PC-3 (cell line): ENCODE data around the gene FANK1. TPM values are rescaled to one million over a fixed set of nuclear protein-coding genes. Genes with fewer than 3 reads are reported as not detected.

Experiments used
- ATAC-seq: fragments of 200-7000 bp; cut with Tn5 transposase; 2 replicates; pipeline ENCODE4 v1.9.1; 2020; ENCODE audit warnings: mild to moderate bottlenecking, moderate library complexity
- BruUV-seq: library from RNA; stranded (reverse); fragments of 400-500 nt; replicated peaks from 2 replicates; lab custom pipeline; 2021; lab: Mats Ljungman, UMichigan
- CTCF ChIA-PET: fragments of 300-600 bp; sonication (Branson Sonifier 250); formaldehyde crosslinking; loops from one replicate; lab custom pipeline; 2022; ENCODE audit warnings: antibody characterized with exemption; lab: Charles Lee
- POLR2A ChIA-PET: fragments of 300-600 bp; sonication (Branson Sonifier 250); formaldehyde crosslinking; loops from one replicate; lab custom pipeline; 2022; ENCODE audit warnings: antibody characterized with exemption; ENCODE audit not compliant: unreplicated experiment; lab: Charles Lee
- DNase-seq: peaks from one replicate; pipeline ENCODE4 v3.0.0-alpha.2; 2015
- H2AFZ ChIP-seq: fragments of 300-600 bp; sonication (generic); 2 replicates; pipeline ENCODE4 v1.6.0; 2016; ENCODE audit warnings: antibody characterized with exemption, low read length
- H3F3A ChIP-seq: fragments of 300-600 bp; sonication (generic); one replicate; pipeline ENCODE4 v1.6.0; 2017; ENCODE audit warnings: antibody characterized with exemption, low read length, control low read depth, mild to moderate bottlenecking; ENCODE audit not compliant: unreplicated experiment
- H3K27ac ChIP-seq: fragments of 300-600 bp; sonication (generic); 2 replicates; pipeline ENCODE4 v1.5.1; 2016; ENCODE audit warnings: mild to moderate bottlenecking, low read length
- H3K27me3 ChIP-seq: fragments of 300-600 bp; sonication (generic); 2 replicates; pipeline ENCODE4 v1.6.1; 2016; ENCODE audit warnings: low read length, mixed read lengths
- H3K36me3 ChIP-seq: fragments of 300-600 bp; sonication (generic); 2 replicates; pipeline ENCODE4 v1.6.1; 2016; ENCODE audit warnings: low read depth, mixed run types, low read length, mixed read lengths
- H3K4me1 ChIP-seq: fragments of 300-600 bp; sonication (generic); 2 replicates; pipeline ENCODE4 v1.5.1; 2016; ENCODE audit warnings: low read length; ENCODE audit not compliant: insufficient read depth
- H3K4me2 ChIP-seq: fragments of 300-600 bp; sonication (generic); 2 replicates; pipeline ENCODE4 v1.6.0; 2016; ENCODE audit warnings: low read length
- H3K4me3 ChIP-seq: fragments of 300-600 bp; sonication (generic); 2 replicates; pipeline ENCODE4 v1.5.1; 2016; ENCODE audit warnings: mild to moderate bottlenecking, low read length, mixed read lengths
- H3K79me2 ChIP-seq: fragments of 300-600 bp; sonication (generic); 2 replicates; pipeline ENCODE4 v1.6.1; 2017; ENCODE audit warnings: low read length, mixed read lengths
- H3K9ac ChIP-seq: fragments of 300-600 bp; sonication (generic); 2 replicates; pipeline ENCODE4 v1.6.0; 2016; ENCODE audit warnings: mild to moderate bottlenecking, low read length
- H3K9me2 ChIP-seq: fragments of 300-600 bp; sonication (generic); replicated peaks from 2 replicates; pipeline ENCODE4 v1.6.1; 2016; ENCODE audit warnings: mixed run types, low read length, mixed read lengths
- H3K9me3 ChIP-seq: fragments of 300-600 bp; sonication (generic); 2 replicates; pipeline ENCODE4 v1.6.1; 2016; ENCODE audit warnings: low read length, mixed read lengths
- H4K20me1 ChIP-seq: fragments of 300-600 bp; sonication (generic); 2 replicates; pipeline ENCODE4 v1.6.1; 2016; ENCODE audit warnings: low read length, mixed read lengths
- EZH2 ChIP-seq: fragments of 300-600 bp; sonication (generic); IDR thresholded peaks from one replicate; pipeline ENCODE4 v1.6.1; 2017; ENCODE audit warnings: antibody characterized with exemption, mild to moderate bottlenecking, low read length; ENCODE audit not compliant: unreplicated experiment
- EZH2phosphoT487 ChIP-seq: fragments of 300-600 bp; sonication (generic); IDR thresholded peaks from 2 replicates; pipeline ENCODE4 v1.6.1; 2018; ENCODE audit warnings: mild to moderate bottlenecking, antibody characterized with exemption, low read length, borderline replicate concordance
- intact Hi-C: fragments of 100-400 bp; cut with micrococcal nuclease; formaldehyde crosslinking; loops from 2 replicates; pipeline ENCODE4 v1.9.0; 2023
- total RNA-seq: library from RNA; depleted of rRNA; stranded (reverse); fragments of >200 nt; gene quantifications from 2 replicates; pipeline ENCODE4 v1.2.3, GENCODE V29; 2014
- TF ChIP-seq, protein P1 (sequence below): fragments of 300-600 bp; sonication (generic); conservative IDR thresholded peaks from 2 replicates; pipeline ENCODE4 v1.5.1; 2017; ENCODE audit warnings: antibody characterized with exemption, low read depth, mild to moderate bottlenecking, low read length

Gene FANK1
- total RNA-seq, 1 experiment from 2014 or later, result 0.95 TPM

DNA sequence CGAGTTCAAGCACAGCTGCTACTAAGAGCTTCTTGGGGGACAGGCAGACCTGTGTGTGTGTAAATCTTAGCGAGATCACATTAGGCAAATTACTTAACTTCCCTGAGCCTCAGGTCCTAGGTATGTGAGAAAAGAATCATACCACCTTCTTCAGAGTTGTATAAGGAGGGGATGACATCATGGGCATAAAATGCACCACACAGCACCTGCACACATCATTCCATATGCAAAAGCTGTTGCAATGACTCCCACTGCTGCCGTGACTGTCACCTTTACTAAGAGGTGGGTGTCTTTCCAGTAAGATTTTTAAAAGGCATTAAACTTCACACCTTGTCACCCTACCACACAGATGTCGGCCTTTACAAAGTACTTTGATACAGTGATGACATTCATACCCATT is 146.0 kb downstream of the FANK1 start:
- ATAC-seq, result no peak
- Histone ChIP-seq H3K27ac (no peak overlapping the region), H2AFZ (no peak overlapping the region), H3K4me2 (no peak overlapping the region), H3K9me3 (no peaks in the 10 kb centered on the region), H3K79me2 (no peaks in the 10 kb centered on the region), H3F3A (no peaks in the 10 kb centered on the region), H3K36me3 (no peaks in the 10 kb centered on the region), H3K9ac (no peak overlapping the region), H3K27me3 (no peaks in the 10 kb centered on the region), H4K20me1 (no peaks in the 10 kb centered on the region), H3K9me2 (no peaks in the 10 kb centered on the region), H3K4me1 (no peaks in the 10 kb centered on the region), H3K4me3 (no peak overlapping the region)
- BruUV-seq, result no TSS peak
- TF ChIP-seq EZH2phosphoT487 (no peak), EZH2 (no peak)
- TF ChIP-seq, protein P1, sequence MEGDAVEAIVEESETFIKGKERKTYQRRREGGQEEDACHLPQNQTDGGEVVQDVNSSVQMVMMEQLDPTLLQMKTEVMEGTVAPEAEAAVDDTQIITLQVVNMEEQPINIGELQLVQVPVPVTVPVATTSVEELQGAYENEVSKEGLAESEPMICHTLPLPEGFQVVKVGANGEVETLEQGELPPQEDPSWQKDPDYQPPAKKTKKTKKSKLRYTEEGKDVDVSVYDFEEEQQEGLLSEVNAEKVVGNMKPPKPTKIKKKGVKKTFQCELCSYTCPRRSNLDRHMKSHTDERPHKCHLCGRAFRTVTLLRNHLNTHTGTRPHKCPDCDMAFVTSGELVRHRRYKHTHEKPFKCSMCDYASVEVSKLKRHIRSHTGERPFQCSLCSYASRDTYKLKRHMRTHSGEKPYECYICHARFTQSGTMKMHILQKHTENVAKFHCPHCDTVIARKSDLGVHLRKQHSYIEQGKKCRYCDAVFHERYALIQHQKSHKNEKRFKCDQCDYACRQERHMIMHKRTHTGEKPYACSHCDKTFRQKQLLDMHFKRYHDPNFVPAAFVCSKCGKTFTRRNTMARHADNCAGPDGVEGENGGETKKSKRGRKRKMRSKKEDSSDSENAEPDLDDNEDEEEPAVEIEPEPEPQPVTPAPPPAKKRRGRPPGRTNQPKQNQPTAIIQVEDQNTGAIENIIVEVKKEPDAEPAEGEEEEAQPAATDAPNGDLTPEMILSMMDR, result no peak
- ChIA-PET CTCF (no interaction called here), POLR2A (no interaction called here)
- intact Hi-C loops, result no loop called here
- no peak for DNase-seq

DNA sequence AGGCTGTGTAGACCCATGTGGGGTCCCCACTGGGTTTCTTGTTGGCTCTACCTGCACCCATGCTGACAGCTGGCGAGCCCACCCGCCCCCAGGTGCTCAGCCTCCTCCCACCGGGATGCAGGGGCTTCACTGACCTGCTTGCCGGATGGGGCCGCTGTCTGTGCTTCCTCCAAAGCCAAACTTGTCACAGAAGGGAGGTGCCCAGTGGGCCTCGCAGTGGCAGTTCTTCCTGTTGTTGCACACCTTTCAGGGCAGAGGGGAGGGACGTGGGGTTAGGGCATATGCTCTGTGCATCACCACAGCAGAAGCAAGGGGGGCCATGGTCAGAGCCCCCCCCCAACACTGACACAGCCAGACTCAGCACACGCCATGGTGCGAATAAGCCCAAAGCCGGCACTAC is 146.5 kb downstream of the FANK1 start:
- Histone ChIP-seq H4K20me1 (no peaks in the 10 kb centered on the region), H3F3A (no peaks in the 10 kb centered on the region), H3K4me3 (no peak overlapping the region), H3K27me3 (no peaks in the 10 kb centered on the region), H3K4me2 (no peak overlapping the region), H3K79me2 (no peaks in the 10 kb centered on the region), H3K9ac (no peak overlapping the region), H3K27ac (no peak overlapping the region), H3K4me1 (no peaks in the 10 kb centered on the region), H3K36me3 (no peaks in the 10 kb centered on the region), H2AFZ (no peak overlapping the region), H3K9me2 (no peaks in the 10 kb centered on the region), H3K9me3 (no peaks in the 10 kb centered on the region)
- POLR2A ChIA-PET, result no interaction called here
- DNase-seq (no peak), ATAC-seq (no peak)
- no TSS peak for BruUV-seq
- CTCF ChIA-PET, result no interaction called here
- intact Hi-C loops, result no loop called here
- TF ChIP-seq, protein P1, result no peak
- no peak for TF ChIP-seq EZH2phosphoT487
- TF ChIP-seq EZH2, result no peak

DNA sequence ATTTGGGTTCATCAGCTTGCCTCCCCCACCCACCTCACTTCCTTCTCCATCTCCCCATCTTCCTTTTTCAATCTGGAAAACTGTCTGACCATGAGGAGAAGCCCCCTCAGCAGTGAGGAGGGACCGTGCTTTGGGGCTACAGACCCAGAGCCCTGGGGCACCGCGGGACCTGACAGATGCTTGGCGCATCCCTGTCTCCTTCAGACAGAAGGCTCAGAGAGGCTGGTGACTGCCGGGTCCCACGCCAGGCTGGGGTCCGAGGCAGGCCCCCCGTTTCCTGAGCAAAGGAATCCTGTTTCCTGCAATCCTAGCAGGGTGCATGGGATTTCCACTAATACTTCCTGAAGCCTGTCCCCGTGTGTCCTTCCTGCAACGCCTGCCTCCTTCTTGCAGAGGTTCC is 147.0 kb downstream of the FANK1 start:
- Histone ChIP-seq H3K4me3 (no peak overlapping the region), H3K4me1 (no peaks in the 10 kb centered on the region), H3K4me2 (no peak overlapping the region), H3K9ac (no peak overlapping the region), H3K9me2 (no peaks in the 10 kb centered on the region), H3K9me3 (no peaks in the 10 kb centered on the region), H3K27ac (no peak overlapping the region), H3K36me3 (no peaks in the 10 kb centered on the region), H2AFZ (no peak overlapping the region), H4K20me1 (no peaks in the 10 kb centered on the region), H3K27me3 (no peaks in the 10 kb centered on the region), H3K79me2 (no peaks in the 10 kb centered on the region), H3F3A (no peaks in the 10 kb centered on the region)
- TF ChIP-seq EZH2phosphoT487, result no peak
- TF ChIP-seq EZH2, result no peak
- TF ChIP-seq, protein P1, result no peak
- CTCF ChIA-PET, result no interaction called here
- POLR2A ChIA-PET, result no interaction called here
- no peak for ATAC-seq
- intact Hi-C loops, result no loop called here
- no peak for DNase-seq
- no TSS peak for BruUV-seq
